SW 1271 (cell line): ENCODE results near the gene IRS1.

Experiments
- DNase-seq, 2 experiments: peaks; one replicate each; lab custom pipeline; 2025; lab: John Stamatoyannopoulos, UW

Gene IRS1

DNA sequence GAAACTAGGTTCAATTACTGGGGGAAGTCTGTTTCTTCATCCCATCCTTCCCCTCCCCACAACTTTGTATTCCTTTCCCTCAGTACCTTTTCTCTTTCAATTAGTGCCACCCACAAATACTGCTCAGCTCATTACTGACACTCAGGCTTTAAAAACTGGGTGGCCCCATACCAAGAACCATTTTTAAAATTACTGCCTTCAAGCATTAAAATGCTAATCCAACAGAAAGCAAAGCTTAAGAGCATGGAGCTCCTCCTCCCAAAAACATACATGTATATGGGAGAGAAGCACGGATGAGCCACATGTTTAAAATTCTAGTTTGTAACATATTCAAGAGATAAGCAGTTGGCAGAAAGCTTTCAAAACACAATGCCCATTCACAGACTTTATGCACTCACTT, 44.0 kb downstream of the IRS1 start:
- no peak for DNase-seq

DNA sequence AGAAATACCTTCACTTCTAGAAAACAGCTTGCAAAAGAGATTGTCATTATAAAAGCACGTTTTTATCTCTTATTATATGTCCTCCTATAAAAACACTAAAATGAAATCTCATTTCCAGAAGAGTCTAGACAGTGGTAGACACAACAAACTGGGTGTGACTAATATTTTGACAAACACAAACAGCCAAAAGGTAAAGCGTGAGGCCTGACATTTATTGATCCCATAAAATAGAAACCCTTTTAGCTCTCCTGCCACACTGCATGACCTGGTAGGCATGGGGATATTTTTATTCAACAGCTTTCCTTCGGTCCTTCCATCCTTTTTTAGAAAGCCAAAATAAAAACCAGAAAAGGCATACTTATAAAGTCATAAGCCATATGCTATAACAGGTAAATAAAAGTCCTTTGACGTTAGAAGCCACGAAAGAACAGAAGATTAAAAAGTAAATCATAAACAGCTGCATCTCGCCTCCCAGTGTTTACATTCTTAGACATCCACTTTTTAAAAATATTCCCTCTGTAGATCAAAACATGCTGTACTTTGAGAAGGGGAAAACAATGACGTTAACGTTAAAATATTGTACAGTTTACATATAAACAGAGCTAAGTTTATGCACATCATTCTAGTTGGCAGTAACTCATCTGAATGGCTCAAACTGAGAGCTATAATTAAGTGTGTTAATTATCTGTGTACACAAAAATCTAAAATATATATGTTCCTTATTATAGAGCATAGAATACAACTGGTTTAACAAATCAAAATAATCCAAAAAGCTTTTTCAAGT, 44.6 kb downstream of the IRS1 start:
- DNase-seq: no peak

DNA sequence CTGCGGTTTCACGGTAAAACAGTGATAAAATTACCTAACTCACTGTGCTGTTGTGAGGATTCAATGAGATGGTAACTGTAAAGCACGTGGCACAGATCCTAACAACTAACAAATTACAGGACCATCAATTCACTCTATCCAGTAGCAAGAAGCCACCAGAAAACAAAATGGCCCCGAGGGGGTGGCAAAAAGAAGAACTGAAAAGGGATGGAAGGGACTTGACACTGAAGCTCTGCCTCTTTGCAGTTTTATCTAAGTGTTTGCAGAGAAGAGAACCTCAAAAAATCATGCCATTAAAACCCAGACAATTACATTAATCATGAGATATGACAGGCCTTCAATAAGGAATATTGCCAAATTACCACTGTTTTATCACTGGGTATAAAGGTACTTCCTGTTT, 46.7 kb downstream of the IRS1 start:
- DNase-seq: no peak

DNA sequence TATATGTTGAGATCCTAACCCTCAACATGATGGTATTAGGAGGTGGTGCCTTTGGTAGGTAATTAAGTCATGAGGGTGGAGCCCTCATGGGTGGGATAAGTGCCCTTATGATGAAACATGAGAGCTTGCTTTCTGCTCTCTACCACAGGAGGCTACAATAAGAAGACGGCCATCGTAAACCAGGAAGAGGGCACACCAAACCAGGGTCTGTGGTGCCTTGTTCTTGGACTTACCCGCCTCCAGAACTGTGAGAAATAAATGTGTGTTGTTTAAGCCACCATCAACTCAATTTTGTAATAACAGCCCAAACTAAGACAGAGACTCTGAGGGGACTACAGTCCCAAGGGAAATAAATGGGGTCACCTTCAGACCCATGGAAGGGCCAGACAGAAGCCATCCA, 52.3 kb downstream of the IRS1 start:
- DNase-seq: no peak

DNA sequence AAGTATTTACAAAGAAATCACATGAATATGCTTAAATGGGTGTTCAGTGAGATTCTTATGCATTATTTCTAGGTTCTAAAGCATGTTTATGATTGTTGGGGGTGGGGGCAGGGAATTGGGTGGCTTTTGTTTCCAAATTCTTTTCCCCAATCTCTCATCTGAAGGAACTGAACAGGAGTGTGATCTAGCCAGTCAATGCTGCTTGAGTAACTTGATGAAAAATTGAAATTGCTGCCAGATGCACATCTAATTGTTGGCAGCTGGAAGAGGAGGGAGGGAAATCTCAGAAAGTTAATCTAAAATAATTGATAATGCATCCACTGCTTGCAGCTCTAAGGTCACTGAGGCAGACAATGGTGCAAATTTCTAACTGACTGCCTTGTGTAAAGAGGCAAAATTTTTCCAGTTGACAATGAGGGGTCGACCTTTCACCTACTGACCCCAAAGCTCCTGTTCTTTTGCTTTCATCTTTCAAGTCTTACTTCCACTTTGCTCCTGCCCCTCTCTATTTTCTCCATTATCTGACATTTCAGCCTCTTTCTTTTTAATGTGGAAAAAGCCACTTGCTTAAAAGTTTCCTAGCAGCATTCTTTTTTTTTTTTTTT, 53.3 kb downstream of the IRS1 start:
- no peak for DNase-seq

DNA sequence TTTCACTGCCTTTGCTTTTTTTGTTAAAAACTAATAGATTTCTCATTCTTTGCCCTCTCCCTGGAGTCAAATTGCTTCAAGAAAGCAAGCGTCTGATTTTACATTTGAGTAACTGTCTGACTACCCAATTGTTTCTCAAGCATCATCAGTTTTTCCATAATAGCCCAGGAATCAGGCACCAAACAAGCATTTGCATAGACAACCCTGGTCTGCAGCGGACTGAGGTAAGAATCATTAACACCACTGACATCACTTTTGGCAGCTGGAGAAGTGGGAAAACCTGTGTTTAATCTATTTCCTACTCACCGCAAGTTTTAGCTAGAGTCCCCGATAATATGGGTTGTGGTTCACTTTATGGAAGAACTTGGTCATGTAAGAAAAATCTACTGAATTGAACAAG, 55.7 kb downstream of the IRS1 start:
- DNase-seq: no peak

DNA sequence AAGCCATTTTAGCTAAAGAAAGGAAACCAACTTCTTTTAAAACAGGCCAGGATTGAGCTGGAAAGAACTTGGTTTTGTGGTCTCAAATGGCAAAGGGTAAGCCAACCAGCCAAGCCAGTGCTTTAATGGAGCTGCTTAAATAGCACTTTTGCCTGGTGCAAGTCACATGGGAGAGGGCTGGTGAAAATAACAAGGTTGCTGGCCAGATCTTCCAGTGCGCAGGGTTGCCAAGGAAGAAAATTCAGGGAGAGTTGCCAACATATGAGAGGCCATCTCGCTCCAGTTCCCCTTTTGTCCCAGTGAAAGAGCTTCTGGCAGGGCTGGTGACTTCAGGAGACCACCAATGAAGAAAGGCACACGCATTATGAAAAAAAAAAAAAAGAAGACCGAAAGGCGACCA, 57.3 kb downstream of the IRS1 start:
- no peak for DNase-seq

DNA sequence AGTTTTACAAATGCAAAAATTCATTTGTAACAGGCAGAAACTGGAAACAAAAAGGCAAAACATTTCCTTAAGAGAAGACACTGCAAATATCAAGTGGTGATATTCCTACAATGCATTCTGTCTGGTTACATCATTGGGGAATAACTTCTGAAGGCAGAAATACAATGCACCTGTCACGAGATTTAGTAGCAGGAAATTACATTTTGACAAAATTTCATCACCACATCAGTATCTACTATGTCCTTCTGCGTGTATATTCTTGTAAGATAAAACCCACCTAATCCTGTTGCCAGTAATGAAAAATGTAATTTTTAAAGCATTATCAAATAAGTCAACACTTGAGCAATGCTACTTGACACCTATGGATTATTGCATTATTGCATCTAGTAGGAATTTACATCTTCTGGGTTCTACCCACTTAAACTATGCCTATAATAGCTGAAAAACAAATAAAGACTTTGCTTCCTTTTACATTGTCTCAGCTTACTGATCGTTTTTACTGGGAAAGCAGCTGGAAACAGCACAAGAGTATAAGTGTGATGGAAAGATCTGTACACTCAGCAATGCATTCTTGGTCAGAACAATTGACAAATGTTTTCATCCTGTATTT, 59.5 kb downstream of the IRS1 start:
- DNase-seq: no peak

DNA sequence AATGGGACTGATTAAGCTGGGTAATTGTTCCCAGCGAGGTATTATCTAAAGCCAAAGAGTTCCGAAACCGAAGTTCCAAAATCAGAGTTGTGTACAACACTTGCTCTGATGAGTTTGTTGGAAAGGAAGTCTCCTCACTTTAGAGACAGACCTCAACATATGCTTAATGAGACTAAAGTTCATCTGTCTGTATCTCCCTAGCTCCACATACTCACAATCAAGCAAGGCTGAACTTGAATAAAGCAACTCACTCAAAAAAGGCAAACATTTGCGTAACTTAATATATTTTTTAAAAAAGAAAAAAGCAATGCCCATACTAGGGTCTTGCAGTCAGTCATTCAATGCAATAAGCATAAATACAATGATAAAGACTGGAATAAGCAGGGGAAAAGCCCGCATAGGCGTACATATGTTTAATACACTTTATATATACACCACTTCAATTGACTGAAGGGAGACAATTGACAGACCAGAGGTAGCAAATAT, 60.0 kb downstream of the IRS1 start:
- DNase-seq: no peak

DNA sequence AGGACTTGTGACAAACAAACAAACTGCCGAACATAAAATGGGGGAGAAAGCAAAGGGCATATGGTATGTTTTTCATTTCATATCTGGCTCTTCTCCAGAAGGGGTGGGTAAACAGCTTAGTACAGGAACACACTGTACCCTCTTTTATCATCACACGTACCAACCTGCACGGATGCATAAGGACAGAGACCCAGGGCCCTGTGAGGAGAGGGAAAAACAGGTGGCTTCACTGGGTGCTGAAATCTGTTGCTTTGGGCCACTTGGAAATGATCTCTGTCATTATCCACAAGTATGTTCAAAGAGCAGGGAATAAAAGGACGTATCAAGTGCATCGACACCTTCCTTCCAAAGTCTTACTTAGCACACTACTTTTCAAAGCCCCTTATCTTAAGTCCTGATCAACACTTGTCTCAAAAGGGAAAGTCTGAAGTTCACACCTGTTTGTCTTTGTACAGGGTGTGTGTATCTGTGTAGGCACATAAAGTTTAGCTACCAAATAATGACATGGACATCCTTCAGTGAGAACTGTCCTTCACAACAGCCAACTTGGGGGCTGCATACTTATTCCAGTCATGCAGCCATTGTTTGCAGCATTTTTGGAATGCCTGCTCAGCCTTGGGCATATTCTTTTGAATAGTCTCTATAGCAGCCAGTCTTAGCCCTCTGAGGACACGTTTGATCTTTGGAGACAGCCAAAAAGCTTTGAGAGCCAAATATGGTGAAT, 60.6 kb downstream of the IRS1 start:
- DNase-seq: no peak

DNA sequence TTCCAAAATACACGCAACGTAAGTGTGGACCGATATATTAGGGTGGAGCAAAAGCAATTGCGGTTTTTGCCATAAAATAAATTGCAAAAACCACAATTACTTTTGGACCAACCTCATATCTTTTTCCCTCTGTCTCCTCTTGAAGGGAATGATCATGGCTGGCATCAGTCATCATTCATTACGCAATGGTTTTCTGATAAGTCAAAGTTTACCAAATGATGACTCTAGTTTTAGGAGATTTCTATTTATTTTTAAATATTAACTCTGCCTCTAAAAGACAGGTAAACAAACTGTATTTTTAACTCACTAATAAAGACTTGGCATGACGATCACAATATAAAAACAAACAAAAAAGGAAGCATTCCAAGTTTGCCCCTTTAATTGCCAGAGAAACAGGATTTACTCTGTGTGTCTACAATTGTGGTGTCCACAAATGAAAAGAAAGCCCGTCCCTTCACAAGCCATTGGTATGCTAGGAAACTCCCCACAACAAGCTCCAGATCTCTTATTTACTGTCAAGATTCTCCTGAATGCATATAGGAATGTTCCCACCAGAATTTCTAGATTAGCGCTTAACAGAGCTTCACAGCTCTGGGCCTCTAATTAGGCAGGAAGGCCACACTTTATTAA, 61.3 kb downstream of the IRS1 start:
- no peak for DNase-seq

DNA sequence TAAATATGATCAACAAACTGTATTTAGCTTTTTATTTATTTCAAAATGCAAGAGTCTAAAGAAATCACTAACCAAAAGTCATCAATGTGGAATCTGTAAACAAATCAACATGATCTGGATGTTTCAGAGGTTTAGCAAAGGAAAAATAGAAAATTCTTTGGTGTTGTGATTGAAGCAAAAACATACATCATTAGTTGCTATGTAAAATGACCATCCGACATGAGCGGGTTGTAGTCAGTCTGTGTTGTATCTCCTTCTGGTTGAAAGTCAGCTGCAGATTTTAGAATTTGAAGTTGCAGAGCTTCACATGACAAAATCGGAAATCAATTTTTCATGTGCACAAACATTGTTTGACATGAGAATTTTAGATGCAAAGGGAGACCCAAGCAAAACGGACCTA, 63.2 kb downstream of the IRS1 start:
- DNase-seq: no peak

DNA sequence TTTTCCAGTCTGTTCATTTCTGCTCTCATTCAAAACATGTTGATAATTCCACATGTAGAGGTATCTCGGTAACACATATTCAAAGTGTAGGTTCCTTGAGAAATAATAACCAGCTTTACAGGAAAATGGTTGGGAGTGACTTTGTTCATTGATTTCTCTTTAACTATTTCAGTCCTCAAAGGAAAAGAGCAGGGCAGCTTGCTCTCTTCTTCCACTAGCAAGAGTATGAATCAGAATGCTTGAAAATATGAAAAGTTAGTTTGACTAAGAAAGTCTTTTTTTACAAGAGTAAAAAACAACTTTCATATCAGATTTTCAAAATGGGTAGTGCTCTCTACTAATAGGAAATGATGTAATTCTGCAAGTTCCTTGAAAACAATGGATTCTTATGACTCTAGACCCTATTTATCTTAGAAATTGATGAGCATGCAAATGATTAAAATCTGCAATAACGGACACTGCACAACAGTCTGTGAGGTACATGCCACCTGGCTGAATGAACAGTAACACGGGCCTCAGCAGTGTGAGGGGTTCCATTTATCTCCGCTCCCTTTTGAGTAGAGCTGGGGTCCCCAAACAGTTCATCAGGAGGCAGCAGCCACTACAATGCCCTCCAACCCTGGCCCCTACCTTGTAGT, 65.6 kb downstream of the IRS1 start:
- DNase-seq: no peak

DNA sequence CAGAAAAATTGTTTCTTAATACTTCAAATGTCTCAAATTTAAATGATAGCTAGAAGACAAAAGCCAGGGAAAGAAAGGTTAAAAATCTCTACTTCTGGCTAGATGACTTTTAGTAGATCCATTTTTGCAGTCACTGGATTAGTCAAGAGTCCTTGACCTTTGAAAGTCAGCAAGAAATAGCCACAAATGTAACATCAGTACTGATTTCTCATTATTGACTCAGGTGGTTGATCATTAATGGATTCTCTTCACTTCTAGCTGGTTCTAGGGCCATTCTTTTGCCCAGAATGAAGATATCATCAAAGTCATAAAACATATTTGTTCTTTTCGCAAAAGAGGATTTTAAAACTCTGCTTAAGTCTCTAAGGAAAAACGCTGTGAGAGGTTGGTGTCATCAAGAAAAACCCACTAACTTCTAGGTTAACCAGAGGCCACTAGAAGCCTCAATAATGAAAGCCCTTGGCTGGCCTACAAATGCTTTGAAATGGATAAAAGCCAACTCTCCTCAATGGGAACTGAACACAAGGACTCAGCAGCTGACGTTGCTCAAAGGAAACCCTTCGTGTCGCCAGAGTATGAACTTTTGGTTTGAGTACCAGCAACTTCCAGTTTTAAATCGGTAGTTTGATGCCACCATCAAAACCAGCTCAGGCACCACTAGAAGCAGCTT, 66.3 kb downstream of the IRS1 start:
- DNase-seq: no peak

DNA sequence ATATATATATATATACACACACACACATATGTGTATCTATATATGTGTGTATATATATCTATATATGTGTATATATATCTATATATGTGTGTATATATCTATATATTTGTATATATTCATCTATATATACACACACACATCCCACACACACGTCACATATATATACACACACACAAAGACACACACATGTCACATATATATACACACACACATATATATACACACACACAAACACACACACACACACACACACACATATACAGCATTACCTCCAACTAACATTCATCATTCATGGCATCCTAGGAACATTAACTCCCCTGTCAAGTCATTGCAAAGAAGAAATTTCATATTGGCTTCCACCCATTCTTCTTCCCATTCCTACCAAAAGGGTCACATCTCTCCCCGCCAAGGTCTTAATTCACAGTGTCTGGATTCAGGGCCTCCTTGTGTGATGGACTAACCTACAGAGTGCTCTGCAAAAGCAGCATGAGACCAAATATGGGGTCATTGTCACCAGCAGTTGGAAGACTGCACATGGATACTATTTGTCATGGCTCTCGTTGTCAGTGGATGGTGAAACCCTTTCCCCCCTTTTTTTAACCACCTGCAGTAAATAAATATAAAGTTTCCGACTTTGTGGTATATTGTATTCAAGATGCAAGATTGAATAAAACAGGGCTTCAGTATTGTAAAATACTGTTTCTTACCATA, 67.0 kb downstream of the IRS1 start:
- DNase-seq: no peak

DNA sequence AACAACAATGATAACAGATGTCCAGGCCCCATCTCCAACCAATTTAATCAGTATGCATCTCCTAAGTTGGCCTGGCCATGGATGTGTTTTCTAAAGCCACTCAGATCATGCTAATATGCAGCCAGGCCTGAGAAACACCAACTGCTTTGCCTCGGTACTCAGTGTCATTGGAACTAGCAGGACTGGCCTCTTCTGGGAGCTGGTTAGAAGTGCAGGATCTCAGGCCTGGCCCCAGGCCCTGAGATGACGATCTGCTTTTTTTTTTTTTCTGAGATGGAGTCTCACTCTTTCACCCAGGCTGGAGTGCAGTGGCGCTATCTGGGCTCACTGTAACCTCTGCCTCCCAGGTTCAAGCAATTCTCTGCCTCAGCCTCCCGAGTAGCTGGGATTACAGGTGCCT, 69.1 kb downstream of the IRS1 start:
- DNase-seq: peak in 1 of 2 experiments; percentile 34

DNA sequence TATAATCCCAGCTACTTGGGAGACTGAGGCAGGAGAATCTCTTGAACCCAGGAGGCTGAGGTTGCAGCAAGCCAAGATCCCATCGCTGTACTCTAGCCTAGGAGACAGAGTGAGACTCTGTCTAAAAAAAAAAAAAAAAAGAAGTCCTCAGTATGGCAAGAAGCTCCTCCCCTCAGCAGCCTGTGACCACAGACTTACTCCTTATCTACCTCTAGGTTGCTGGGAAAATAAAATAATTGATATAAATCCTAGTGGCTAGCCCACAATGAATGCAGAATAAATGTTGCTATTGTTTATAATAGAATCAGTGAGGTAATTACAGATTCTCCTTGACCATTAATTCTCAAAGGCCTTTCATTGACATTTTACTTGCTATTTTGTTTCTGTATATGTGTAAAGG, 70.6 kb downstream of the IRS1 start:
- no peak for DNase-seq

DNA sequence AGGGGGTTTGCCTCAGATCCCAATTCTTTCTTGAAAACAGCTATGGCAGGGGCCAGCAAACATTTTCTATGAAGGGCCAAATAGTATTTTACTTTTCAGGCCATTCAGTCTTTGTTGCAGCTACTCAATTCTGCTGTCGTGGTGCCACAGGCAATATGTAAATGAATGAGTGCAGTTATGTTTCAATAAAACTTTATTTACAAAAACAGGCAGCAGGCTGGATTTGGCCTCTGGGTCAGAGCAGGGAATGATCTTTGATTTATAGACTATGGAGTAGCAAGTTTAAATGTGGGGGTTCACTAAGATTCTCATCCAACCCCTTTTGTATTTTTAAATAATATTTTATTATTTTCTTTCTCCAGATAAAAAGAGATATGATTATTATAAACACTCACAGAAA, 72.4 kb downstream of the IRS1 start:
- DNase-seq: no peak

DNA sequence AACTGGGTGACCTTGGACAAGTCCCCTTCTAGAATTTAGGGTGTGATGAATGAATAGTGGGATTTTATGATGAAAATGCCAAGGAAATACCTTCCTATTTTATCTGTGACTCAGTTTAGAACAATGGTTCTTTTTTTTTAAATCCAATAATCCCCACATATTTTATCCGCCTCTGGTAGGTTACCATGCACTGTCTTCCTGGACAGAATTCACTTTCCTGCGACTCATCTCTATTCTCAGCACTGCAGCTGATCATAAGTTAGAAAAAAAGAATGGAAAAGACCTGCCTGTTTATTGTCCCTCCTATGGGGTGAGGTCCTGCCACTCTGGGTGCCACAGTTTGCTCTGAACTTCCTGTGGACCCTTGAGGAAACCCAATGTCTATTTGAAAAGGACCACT, 73.1 kb downstream of the IRS1 start:
- DNase-seq: no peak

DNA sequence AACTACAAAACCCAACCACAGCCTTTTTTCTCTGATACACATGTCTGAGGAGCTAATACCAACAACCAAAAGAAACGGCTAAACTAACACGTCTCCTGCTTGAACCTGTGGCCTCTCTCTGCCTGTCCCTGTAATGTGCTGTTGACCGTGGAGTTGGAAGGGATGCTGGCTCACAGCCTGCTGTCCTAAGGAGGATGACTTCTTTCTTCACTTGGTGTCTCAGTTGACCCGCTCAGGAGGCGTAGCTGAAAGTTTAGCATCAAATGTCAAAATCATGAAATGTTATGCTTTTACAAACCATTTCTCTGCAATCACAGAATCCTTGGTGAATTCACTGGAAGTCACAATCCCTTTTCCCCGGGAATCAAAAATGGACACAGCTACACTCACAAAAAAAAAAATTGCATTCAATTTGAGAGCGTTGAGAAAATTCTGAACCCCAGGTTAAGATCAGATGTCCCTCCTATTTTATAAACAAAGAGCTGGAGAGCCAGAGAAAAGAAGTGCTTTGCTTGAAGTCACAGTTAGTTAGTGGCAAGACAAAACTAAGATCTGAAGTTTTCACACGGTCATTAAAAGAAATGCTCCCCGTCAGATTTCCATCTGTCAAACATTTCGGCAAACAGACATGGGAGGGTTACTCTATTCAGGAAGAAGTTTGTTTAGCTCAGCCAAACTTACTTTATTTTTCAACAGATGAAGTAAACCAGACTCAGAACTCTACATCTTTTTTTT, 74.3 kb downstream of the IRS1 start:
- DNase-seq: no peak
